HUES64 (cell line): ENCODE results near the gene CFHR4.
"Not testable (repeated sequence)": the region's sequence is repeated elsewhere in the genome, so short reads cannot be mapped to it uniquely, and the experiment has no call there.

Experiments
- H3K27ac ChIP-seq: 2 replicates; pipeline ENCODE4 v1.7.0; 2013; ENCODE audit warnings: low read depth, low read length, inconsistent platforms
- H3K27me3 ChIP-seq: 2 replicates; pipeline ENCODE4 v1.6.1; 2013; ENCODE audit warnings: mild to moderate bottlenecking, low read length; ENCODE audit not compliant: insufficient read depth
- H3K36me3 ChIP-seq: 2 replicates; pipeline ENCODE4 v1.6.1; 2013; ENCODE audit warnings: mild to moderate bottlenecking, low read length; ENCODE audit not compliant: insufficient read depth
- H3K4me1 ChIP-seq: 2 replicates; pipeline ENCODE4 v1.6.1; 2013; ENCODE audit warnings: mild to moderate bottlenecking, low read length, moderate library complexity; ENCODE audit not compliant: insufficient read depth
- H3K4me3 ChIP-seq: 2 replicates; pipeline ENCODE4 v1.5.1; 2013; ENCODE audit warnings: mild to moderate bottlenecking, low read length, moderate library complexity
- H3K9ac ChIP-seq: 2 replicates; pipeline ENCODE4 v1.6.1; 2013; ENCODE audit warnings: mild to moderate bottlenecking, low read depth, low read length
- H3K9me3 ChIP-seq: 2 replicates; pipeline ENCODE4 v1.6.1; 2013; ENCODE audit warnings: low read depth, low read length; ENCODE audit not compliant: insufficient read depth
- WGBS: fragments of 150-250, 120-280 bp; methylation state at CpG from one replicate; pipeline ENCODE4 v1.1.7; 2013; ENCODE audit warnings: missing lambda C conversion rate; 5-methylcytosine and 5-hydroxymethylcytosine counted together

The CFHR4 gene

DNA sequence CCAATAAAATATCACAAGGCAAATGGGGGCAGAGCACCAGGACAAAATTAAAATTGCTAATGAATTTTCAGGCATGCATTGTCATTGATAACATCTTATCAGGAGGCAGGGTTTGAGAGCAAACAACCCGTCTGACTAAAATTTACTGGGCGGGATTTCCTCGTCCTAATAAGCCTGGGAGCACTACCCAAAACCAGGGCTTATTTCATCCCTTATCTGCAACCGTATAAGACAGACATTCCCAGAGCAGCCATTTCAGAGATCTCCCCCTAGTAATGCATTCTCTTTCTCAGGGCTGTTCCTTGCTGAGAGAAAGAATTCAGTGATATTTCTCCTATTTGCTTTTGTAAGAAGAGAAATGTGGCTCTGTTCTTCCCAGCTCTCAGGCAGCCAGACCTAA lies 1.3 kb upstream of the CFHR4 start:
- H3K9me3 ChIP-seq, H3K36me3 ChIP-seq, H3K9ac ChIP-seq, H3K4me3 ChIP-seq, H3K27ac ChIP-seq, H3K27me3 ChIP-seq, H3K4me1 ChIP-seq: not testable (repeated sequence)
- 87% methylated on average over 4 of the region's 4 CpGs for whole genome bisulfite sequencing

DNA sequence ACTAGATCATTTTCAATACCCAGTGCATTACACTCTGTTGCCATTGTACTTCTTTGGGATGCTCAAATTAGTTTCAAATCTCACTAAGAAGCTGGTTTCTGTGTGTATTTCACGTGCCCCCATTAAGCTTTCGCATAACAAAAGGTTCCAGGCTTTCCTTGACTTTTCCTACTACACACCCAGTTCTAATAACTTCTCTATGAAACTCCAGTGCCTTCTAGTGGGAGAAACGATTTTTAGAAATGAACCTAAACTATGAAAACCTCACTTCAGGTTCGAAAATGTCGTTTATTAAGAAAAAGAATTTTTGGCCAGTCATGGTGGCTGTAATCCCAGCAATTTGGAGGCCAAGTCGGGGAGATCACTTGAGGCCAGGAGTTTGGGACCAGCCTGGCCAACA lies 2.8 kb downstream of the CFHR4 start:
- Histone ChIP-seq H3K9ac (no peak overlapping the region), H3K4me1 (no peaks in the 10 kb centered on the region), H3K4me3 (no peak overlapping the region), H3K27me3 (no peaks in the 10 kb centered on the region), H3K36me3 (no peaks in the 10 kb centered on the region), H3K9me3 (peaks cover 6% of the 10 kb centered on the region; the same call in 1 of the 2 replicates), H3K27ac (no peak overlapping the region)
- WGBS, result 85% methylated on average over 6 of the region's 6 CpGs

DNA sequence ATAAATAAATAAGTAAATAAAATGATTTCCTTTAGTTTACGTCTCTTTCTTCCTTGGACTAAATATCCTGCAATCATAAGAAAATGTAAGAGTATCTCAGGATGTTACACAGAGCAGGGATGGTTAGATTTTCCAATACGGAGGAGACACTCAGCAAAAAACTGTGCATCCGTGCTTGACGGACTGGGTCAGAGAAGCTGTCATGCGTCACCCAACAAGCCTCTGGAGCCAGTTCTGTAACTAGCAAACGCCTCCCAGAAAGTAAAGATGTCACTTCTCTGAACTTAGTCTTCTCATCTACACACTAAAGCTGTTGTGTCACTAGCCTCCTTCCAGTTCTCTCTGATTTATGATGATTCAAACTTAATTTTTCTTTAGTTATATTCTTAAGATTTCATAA lies 3.4 kb downstream of the CFHR4 start:
- Histone ChIP-seq H3K9me3 (peaks cover under 1% of the 10 kb centered on the region; the same call in 1 of the 2 replicates), H3K27me3 (no peaks in the 10 kb centered on the region), H3K4me1 (no peaks in the 10 kb centered on the region), H3K27ac (no peak overlapping the region), H3K9ac (no peak overlapping the region), H3K4me3 (no peak overlapping the region), H3K36me3 (no peaks in the 10 kb centered on the region)
- WGBS, result 97% methylated on average over 5 of the region's 6 CpGs

DNA sequence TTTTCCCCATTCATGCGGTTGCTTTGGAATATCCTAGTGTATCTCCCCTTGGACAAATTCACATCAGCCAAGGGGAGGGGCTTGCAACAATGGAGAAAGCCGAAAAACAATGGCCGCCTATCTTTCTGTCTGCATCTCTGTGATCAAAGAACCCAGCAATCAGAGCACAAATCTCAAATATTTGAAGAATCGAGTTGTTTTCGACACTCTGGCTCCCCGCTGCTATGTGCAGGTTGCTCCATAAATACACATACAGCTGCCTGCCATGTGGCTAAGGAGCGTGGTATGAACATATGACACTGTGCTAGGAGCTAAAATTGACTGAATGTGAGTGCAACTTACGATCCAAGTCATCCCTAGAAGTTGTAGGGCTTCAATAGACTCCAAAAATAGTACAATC lies 8.5 kb downstream of the CFHR4 start:
- WGBS, result 81% methylated on average over 8 of the region's 8 CpGs
- Histone ChIP-seq H3K4me1 (no peaks in the 10 kb centered on the region), H3K9me3 (no peaks in the 10 kb centered on the region), H3K27me3 (no peaks in the 10 kb centered on the region), H3K27ac (no peak overlapping the region), H3K4me3 (no peak overlapping the region), H3K9ac (no peak overlapping the region), H3K36me3 (no peaks in the 10 kb centered on the region)

DNA sequence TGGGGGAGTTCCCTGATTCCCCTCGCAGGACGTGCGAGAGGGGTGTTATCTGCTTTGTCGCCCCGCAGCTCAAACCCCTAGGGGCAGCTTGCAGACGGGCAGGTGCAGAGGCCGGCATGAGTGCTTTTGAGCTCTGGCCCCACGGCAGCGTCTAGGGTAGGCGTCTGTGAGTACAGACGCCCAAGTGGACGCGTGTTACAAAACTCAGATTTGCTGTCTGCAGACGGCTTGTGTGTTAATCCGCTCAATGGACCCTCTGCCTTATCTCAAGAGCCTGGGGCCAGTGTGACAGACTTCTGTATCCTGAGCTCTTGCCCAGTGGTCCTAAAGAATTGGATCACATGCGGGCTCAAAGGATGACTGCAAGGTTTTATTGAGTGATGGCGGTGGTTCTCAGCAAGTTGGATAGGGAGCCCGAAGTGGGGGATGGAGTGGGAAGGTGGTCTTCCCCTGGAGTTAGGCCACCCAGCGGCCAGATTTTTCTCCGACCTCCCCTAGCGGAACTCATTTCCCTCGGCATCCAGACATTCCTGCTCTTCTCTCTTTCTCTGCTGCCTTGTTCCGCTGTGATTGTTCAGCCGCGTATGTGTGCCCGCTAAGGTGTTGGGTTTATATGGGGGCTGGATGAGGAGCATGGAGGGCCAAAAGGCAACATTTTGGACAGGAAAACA lies 9.4 kb downstream of the CFHR4 start:
- H3K27ac ChIP-seq, result no peak overlapping the region
- H3K36me3 ChIP-seq, result no peaks in the 10 kb centered on the region
- no peak overlapping the region for H3K9ac ChIP-seq
- H3K27me3 ChIP-seq, result no peaks in the 10 kb centered on the region
- no peaks in the 10 kb centered on the region for H3K4me1 ChIP-seq
- WGBS, result 94% methylated on average over 26 of the region's 26 CpGs
- H3K9me3 ChIP-seq, result no peaks in the 10 kb centered on the region
- H3K4me3 ChIP-seq, result no peak overlapping the region

DNA sequence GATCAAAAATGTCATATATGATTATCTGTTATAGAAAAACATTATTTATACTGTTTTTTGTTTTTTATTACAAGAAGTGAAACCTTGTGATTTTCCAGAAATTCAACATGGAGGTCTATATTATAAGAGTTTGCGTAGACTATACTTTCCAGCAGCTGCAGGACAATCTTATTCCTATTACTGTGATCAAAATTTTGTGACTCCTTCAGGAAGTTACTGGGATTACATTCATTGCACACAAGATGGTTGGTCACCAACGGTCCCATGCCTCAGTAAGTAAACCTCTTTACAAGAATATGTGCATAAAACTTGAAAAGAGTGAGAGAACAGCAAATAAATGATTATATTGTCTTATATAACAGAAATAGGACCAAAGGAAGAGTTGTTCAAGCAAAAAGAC lies 14.5 kb downstream of the CFHR4 start:
- no peak overlapping the region for H3K9ac ChIP-seq
- no peaks in the 10 kb centered on the region for H3K36me3 ChIP-seq
- WGBS, result 100% methylated on average over 1 of the region's 2 CpGs
- peaks cover 11% of the 10 kb centered on the region; the same call in 1 of the 2 replicates for H3K4me1 ChIP-seq
- no peaks in the 10 kb centered on the region for H3K9me3 ChIP-seq
- H3K27ac ChIP-seq, result no peak overlapping the region
- no peaks in the 10 kb centered on the region for H3K27me3 ChIP-seq
- H3K4me3 ChIP-seq, result no peak overlapping the region

DNA sequence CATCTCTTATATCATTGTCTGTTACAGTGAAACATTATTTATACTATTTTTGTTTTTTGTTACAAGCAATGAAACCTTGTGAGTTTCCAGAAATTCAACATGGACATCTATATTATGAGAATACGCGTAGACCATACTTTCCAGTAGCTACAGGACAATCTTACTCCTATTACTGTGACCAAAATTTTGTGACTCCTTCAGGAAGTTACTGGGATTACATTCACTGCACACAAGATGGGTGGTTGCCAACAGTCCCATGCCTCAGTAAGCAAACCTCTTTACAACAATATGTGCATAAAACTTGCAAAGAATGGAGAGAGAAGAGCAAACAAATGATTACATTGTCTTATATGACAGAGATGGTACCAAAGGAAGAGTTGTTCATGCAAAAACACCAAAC lies 22.4 kb downstream of the CFHR4 start:
- Histone ChIP-seq H3K4me3 (no peak overlapping the region), H3K9me3 (no peaks in the 10 kb centered on the region), H3K4me1 (peaks cover 13% of the 10 kb centered on the region; the same call in 1 of the 2 replicates), H3K9ac (no peak overlapping the region), H3K27ac (no peak overlapping the region), H3K27me3 (no peaks in the 10 kb centered on the region), H3K36me3 (no peaks in the 10 kb centered on the region)
- 100% methylated on average over 2 of the region's 2 CpGs for WGBS

DNA sequence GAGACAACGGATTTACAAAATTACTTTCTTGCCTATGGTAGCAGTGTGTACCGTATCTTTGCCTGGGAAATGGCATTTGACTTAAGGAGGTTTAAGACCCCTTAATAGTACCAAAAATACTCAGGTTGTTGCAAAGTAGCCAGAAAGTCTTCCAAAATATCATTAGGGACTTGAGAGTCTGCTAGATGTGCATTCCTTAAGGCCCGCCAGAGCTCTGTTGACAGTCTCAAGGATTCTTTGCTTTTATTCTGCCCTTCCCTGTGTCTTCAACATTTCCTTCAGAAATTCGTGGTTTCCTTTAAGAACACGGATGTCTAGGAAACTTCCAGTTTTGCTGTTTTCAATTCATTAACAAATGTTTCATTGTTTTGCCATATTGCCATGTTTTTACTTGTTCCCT lies 24.4 kb downstream of the CFHR4 start:
- H3K4me1 ChIP-seq, result peaks cover 10% of the 10 kb centered on the region; the same call in 1 of the 2 replicates
- WGBS, result 67% methylated on average over 5 of the region's 5 CpGs
- H3K9ac ChIP-seq, H3K36me3 ChIP-seq, H3K27ac ChIP-seq, H3K27me3 ChIP-seq, H3K4me3 ChIP-seq, H3K9me3 ChIP-seq: not testable (repeated sequence)

DNA sequence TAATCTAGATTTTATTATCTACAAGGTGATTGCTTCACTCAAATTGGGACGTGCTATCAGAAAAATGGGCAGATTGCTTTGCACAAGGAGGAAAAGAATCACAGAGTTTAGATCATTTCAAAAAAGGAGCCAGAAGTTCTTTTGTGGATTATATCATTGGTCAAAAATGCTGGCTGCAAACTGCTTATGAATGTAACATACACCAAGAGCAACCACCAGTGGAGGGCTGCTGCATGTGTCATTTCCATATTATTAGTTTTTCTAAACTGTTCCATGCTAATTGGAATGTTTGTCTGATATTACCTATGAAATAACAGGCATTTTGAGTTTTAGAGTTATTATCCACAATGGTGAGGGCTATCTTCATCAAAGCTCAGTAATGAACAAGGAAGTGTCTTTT lies 39.0 kb downstream of the CFHR4 start:
- H3K9ac ChIP-seq, H3K27me3 ChIP-seq, H3K4me3 ChIP-seq, H3K36me3 ChIP-seq, H3K4me1 ChIP-seq, H3K27ac ChIP-seq, H3K9me3 ChIP-seq: not testable (repeated sequence)
- WGBS, result 92% methylated on average over 1 of the region's 1 CpG

DNA sequence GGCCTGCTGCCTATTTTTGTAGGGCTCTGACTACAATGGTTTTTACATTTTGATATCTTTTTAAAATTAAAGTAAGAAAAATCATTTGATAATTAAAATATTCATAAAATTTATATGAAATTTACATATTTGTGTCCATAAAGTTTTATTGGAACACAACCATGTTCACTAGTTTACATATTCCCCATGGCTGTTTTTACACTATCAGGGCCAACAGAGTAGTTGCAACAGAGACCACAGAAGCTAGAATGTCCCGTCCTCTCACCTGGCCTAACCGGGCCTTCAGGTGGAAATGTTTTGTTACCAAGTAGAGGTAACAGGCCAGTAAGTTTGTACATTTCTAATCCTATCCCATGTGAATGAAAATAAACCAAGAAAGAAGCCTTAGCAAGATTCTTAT lies 45.0 kb downstream of the CFHR4 start:
- not testable (repeated sequence) for H3K9me3 ChIP-seq, H3K4me3 ChIP-seq, H3K27me3 ChIP-seq, H3K27ac ChIP-seq, H3K4me1 ChIP-seq, H3K36me3 ChIP-seq, H3K9ac ChIP-seq
- WGBS, result no CpG with 5 or more reads among the region's 2 CpGs

DNA sequence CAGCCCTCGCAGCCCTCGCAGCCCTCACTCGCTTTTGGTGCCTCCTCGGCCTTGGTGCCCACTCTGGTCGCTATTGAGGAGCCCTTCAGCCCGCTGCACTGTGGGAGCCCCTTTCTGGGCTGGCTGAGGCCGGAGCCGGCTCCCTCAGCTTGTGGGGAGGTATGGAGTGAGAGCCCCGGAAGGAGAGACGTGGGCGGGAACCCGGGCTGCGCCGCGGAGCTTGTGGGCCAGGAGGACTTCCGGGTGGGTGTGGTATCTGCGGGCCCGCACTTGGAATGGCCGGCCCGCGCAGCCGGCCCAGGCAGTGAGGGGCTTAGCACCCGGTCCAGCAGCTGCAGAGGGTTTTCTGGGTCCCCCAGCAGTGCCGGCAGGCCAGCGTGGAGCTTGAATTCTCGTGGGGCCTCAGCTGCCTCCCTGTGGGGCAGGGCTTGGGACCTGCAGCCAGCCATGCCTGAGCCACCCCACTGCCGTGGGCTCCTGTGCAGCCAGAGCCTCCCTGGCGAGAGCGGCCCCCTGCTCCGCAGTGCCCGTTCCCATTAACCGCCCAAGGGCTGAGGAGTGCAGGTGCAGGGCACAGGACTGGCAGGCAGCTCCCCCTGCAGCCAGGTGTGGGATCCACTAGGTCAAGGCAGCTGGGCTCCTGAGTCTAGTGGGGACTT lies 45.8 kb downstream of the CFHR4 start:
- WGBS, result 97% methylated on average over 32 of the region's 32 CpGs
- Histone ChIP-seq H3K4me3 (no peak overlapping the region), H3K4me1 (no peaks in the 10 kb centered on the region), H3K27me3 (no peaks in the 10 kb centered on the region), H3K9ac (no peak overlapping the region), H3K9me3 (no peaks in the 10 kb centered on the region), H3K27ac (no peak overlapping the region), H3K36me3 (no peaks in the 10 kb centered on the region)

DNA sequence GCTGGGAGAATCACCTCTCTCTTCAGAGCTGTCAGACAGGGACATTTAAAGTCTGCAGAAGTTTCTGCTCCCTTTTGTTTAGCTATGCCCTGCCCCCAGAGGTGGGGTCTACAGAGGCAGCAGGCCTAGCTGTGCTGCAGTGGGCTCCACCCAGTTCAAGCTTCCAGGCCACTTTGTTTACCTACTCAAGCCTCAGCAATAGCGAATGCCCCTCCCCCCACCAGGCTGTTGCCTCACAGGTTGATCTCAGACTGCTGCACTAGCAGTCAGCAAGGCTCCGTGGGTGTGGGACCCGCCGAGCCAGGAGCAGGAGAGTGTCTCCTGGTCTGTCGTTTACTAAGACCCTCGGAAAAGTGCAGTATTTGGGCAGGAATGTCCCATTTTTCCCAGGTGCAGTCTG lies 53.6 kb downstream of the CFHR4 start:
- not testable (repeated sequence) for H3K4me3 ChIP-seq, H3K36me3 ChIP-seq, H3K4me1 ChIP-seq, H3K9me3 ChIP-seq, H3K9ac ChIP-seq, H3K27ac ChIP-seq, H3K27me3 ChIP-seq
- WGBS, result 86% methylated on average over 6 of the region's 6 CpGs
